Endothelial cell of umbilical vein (primary cell): Measurements from ENCODE around the gene MAP3K13. TPM values are rescaled to one million over a fixed set of nuclear protein-coding genes. Genes with fewer than 3 reads are reported as not detected.
"Not testable (repeated sequence)": the region's sequence is repeated elsewhere in the genome, so short reads cannot be mapped to it uniquely, and the experiment has no call there.

Experiments
- BruUV-seq: library from RNA; stranded (reverse); fragments of 400-500 nt; replicated peaks from 2 replicates; lab custom pipeline; 2021; lab: Mats Ljungman, UMichigan
- CTCF ChIA-PET: fragments of 300-600, 350-600 bp; sonication (Branson Sonifier 250); formaldehyde crosslinking; loops from one replicate; lab custom pipeline; 2021; ENCODE audit warnings: antibody characterized with exemption, inconsistent platforms; lab: Charles Lee
- POLR2A ChIA-PET: fragments of 300-600, 350-600 bp; sonication (Branson Sonifier 250); formaldehyde crosslinking; loops from one replicate; lab custom pipeline; 2021; ENCODE audit warnings: antibody characterized with exemption, inconsistent platforms; lab: Charles Lee
- DNase-seq: peaks from one replicate; pipeline ENCODE4 v3.0.0-alpha.2; 2011; ENCODE audit warnings: low read depth, low spot score
- FAIRE-seq: peaks from 2 replicates; lab custom pipeline; 2011; peaks lifted over from hg19 to GRCh38; lab: Jason Lieb, UNC
- H2AFZ ChIP-seq: 2 replicates; pipeline ENCODE4 v1.6.0; 2012; ENCODE audit warnings: low read depth, low read length, control low read depth, inconsistent platforms
- H3K27ac ChIP-seq: 2 replicates; pipeline ENCODE4 v1.5.1; 2011; ENCODE audit warnings: low read depth, mild to moderate bottlenecking, control low read depth, low read length, moderate library complexity; ENCODE audit not compliant: insufficient read depth
- H3K27me3 ChIP-seq, 2 experiments: 2 replicates each; pipeline versions ENCODE4 v1.6.0 to v1.6.1; 2011; ENCODE audit warnings: low read length in 2 of 2, mixed read lengths in 1 of 2; ENCODE audit not compliant: control insufficient read depth in 2 of 2, insufficient read depth in 2 of 2
- H3K36me3 ChIP-seq, 2 experiments: 2 replicates in 1 of 2; 3 replicates in 1 of 2; pipeline ENCODE4 v1.5.1; 2011; ENCODE audit warnings: low read length in 2 of 2, mild to moderate bottlenecking in 1 of 2, moderate library complexity in 1 of 2; ENCODE audit not compliant: control insufficient read depth in 2 of 2, insufficient read depth in 2 of 2; ENCODE audit errors: extremely low read depth in 1 of 2
- H3K4me1 ChIP-seq: 3 replicates; pipeline ENCODE4 v1.5.1; 2011; ENCODE audit warnings: mild to moderate bottlenecking, low read length; ENCODE audit not compliant: control insufficient read depth, insufficient read depth; ENCODE audit errors: extremely low read depth
- H3K4me2 ChIP-seq: 2 replicates; pipeline ENCODE4 v1.6.1; 2011; ENCODE audit warnings: low read length, control low read depth, mixed read lengths; ENCODE audit not compliant: insufficient read depth
- H3K4me3 ChIP-seq, 3 experiments: fragments of 200-600 bp in 1 of 3; sonication (generic), shearing (Covaris generic) in 1 of 3; replicated peaks in 1 of 3; 2 replicates each; pipeline ENCODE4 v1.5.1; 2011 to 2016; ENCODE audit warnings: control low read depth in 3 of 3, low read length in 3 of 3, mild to moderate bottlenecking in 2 of 3, inconsistent platforms in 1 of 3, low read depth in 1 of 3, moderate library complexity in 1 of 3; ENCODE audit not compliant: insufficient read depth in 1 of 3
- H3K79me2 ChIP-seq: 2 replicates; pipeline ENCODE4 v1.6.0; 2012; ENCODE audit warnings: low read length, inconsistent platforms; ENCODE audit not compliant: control insufficient read depth, insufficient read depth
- H3K9ac ChIP-seq: replicated peaks from 2 replicates; pipeline ENCODE3; 2011; ENCODE audit warnings: low read length, control low read depth; ENCODE audit not compliant: insufficient read depth; ENCODE audit errors: extremely low read depth
- H3K9me1 ChIP-seq: replicated peaks from 3 replicates; pipeline ENCODE4 v1.6.0; 2011; ENCODE audit warnings: mild to moderate bottlenecking, low read length; ENCODE audit not compliant: control insufficient read depth, insufficient read depth; ENCODE audit errors: extremely low read depth
- H3K9me3 ChIP-seq: replicated peaks from 2 replicates; pipeline ENCODE4 v1.5.1; 2012; ENCODE audit warnings: low read length, inconsistent platforms; ENCODE audit not compliant: control insufficient read depth, insufficient read depth
- H4K20me1 ChIP-seq: replicated peaks from 2 replicates; pipeline ENCODE3; 2011; ENCODE audit warnings: mild to moderate bottlenecking, low read length; ENCODE audit not compliant: control insufficient read depth, insufficient read depth; ENCODE audit errors: extremely low read depth
- EZH2 ChIP-seq: IDR thresholded peaks from 2 replicates; pipeline ENCODE4 v1.6.1; 2012; ENCODE audit warnings: borderline replicate concordance, low read depth, mild to moderate bottlenecking, moderate library complexity, low read length, inconsistent platforms; ENCODE audit not compliant: severe bottlenecking
- dilution Hi-C: fragments of 300-500 bp; cut with MboI; formaldehyde crosslinking; loops from one replicate; pipeline ENCODE4 v1.15.0; 2019; ENCODE audit warnings: low sequenced_read_pairs; ENCODE audit not compliant: extremely low pct_ligation_motif_present
- intact Hi-C: fragments of 100-400 bp; cut with micrococcal nuclease; formaldehyde crosslinking; loops from one replicate; pipeline ENCODE4 v1.10.0; 2022
- polyA plus RNA-seq, 4 experiments: library from polyadenylated mRNA; depleted of rRNA in 3 of 4; stranded (reverse) in 3 of 4; unstranded in 1 of 4; fragments of >200 nt; gene quantifications; 2 replicates each; pipeline versions ENCODE4 v1.2.1 to v1.2.3, GENCODE V29; 2011 to 2012; ENCODE audit warnings: missing spikeins in 1 of 4
- total RNA-seq: library from RNA; stranded (reverse); gene quantifications from 2 replicates; pipeline ENCODE4 v1.2.3, GENCODE V29; 2021

Gene MAP3K13
- total and polyA plus RNA-seq, 2 donors (not counting 3 experiments of a cell fraction or from before 2014, with no cell fraction given): 6.2 to 15.4 TPM

DNA sequence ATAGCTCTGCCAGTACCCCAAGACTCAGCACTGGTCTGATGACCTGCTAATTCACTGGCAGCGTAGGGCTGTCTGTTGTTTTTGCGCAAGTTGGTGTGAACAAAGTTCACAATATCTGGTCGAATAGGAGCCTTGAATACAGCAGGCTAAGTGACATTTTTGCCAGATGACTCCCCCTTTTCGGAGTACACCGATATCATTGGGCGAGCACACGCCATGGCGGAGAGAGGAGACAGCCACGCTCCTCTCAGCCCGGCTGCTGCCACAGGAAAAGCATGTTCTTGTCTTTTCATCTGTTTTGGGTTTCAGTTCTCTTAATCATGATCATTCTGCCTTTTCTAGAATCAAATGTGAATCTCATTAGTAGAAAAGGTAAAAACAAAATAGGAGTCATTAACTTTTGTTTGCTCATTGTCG lies 55.6 kb downstream of the MAP3K13 start:
- DNase-seq, dilution Hi-C loops, FAIRE-seq, H3K27me3 ChIP-seq, H3K9me1 ChIP-seq, H3K27ac ChIP-seq, intact Hi-C loops, H2AFZ ChIP-seq, H3K4me2 ChIP-seq, H3K4me3 ChIP-seq, H3K36me3 ChIP-seq, H3K79me2 ChIP-seq, H3K9ac ChIP-seq, H3K9me3 ChIP-seq, H4K20me1 ChIP-seq, POLR2A ChIA-PET, CTCF ChIA-PET, BruUV-seq, H3K4me1 ChIP-seq: not testable (repeated sequence)

DNA sequence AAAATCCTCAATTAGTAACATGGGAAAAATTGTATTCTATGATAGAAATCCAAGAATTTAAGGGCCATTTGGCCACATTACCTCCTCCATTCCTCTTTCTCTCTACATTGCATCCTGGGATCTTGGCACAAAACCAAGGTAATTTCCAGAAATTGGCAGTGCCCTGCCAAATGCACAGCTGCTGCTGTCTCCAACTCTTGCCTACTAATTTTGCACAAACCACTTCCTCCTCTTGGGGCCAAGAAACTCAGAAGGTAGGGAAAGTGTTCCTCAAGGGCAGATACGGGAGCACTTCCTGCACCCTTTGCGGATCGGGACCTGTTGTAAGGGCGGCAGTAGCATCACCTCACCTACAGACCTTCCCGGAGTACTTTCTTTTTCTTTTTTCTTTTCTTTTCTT lies 57.8 kb downstream of the MAP3K13 start:
- CTCF ChIA-PET: no interaction called here
- BruUV-seq: no TSS peak
- H3K4me1 ChIP-seq: no peaks in the 10 kb centered on the region
- H3K4me3 ChIP-seq: no peak overlapping the region
- intact Hi-C loops: no loop called here
- no peak overlapping the region for H3K9ac ChIP-seq
- no peaks in the 10 kb centered on the region for H3K79me2 ChIP-seq
- H3K27me3 ChIP-seq: no peaks in the 10 kb centered on the region
- no peaks in the 10 kb centered on the region for H3K9me1 ChIP-seq
- FAIRE-seq: no peak
- no peak overlapping the region for H3K4me2 ChIP-seq
- H2AFZ ChIP-seq: no peak overlapping the region
- no peak overlapping the region for H3K27ac ChIP-seq
- no peaks in the 10 kb centered on the region for H4K20me1 ChIP-seq
- no peaks in the 10 kb centered on the region for H3K9me3 ChIP-seq
- no peak for DNase-seq
- POLR2A ChIA-PET: no interaction called here
- dilution Hi-C loops: no loop called here
- H3K36me3 ChIP-seq: no peaks in the 10 kb centered on the region
- no peak for TF ChIP-seq EZH2
